Large intestine (tissue), 12 donors: ENCODE measurements around the gene NAALAD2. TPM values are rescaled to one million over a fixed set of nuclear protein-coding genes. Genes with fewer than 3 reads are reported as not detected.
"Not testable (repeated sequence)": the region's sequence is repeated elsewhere in the genome, so short reads cannot be mapped to it uniquely, and the experiment has no call there.

Source experiments
- DNase-seq, 2 donors: peaks; one replicate each; pipeline versions ENCODE4 v3.0.0 to v3.0.0-alpha.2; 2013
- H3K27ac ChIP-seq: one replicate; pipeline ENCODE4 v1.5.1; 2013; ENCODE audit warnings: low read length
- H3K27me3 ChIP-seq: 2 replicates; pipeline ENCODE4 v1.6.1; 2013; ENCODE audit warnings: low read length; ENCODE audit not compliant: control insufficient read depth, insufficient read depth
- H3K36me3 ChIP-seq: 2 replicates; pipeline ENCODE4 v1.6.1; 2013; ENCODE audit warnings: low read length; ENCODE audit not compliant: control insufficient read depth, insufficient read depth
- H3K4me1 ChIP-seq: one replicate; pipeline ENCODE4 v1.6.1; 2013; ENCODE audit warnings: low read length; ENCODE audit not compliant: control insufficient read depth, insufficient read depth
- H3K4me3 ChIP-seq: one replicate; pipeline ENCODE4 v1.5.1; 2013; ENCODE audit warnings: low read length
- H3K9me3 ChIP-seq: one replicate; pipeline ENCODE4 v1.6.1; 2013; ENCODE audit warnings: mild to moderate bottlenecking, low read depth, low read length, moderate library complexity; ENCODE audit not compliant: control insufficient read depth
- WGBS: methylation state at CpG from one replicate; pipeline ENCODE4 v1.1.5; 2013; ENCODE audit warnings: low lambda C conversion rate; ENCODE audit not compliant: insufficient coverage; 5-methylcytosine and 5-hydroxymethylcytosine counted together
- long read RNA-seq, 11 donors: transcript quantifications; one replicate each; lab custom pipeline, GENCODE V29; 2026
- polyA plus RNA-seq: library from polyadenylated mRNA; unstranded; fragments of 120-200 nt; gene quantifications from one replicate; pipeline ENCODE4 v1.2.1, GENCODE V29; 2013

Gene NAALAD2
- 5.1 TPM for polyA plus RNA-seq
- long read RNA-seq, donor 1, partial matches to known transcripts, result 0 of 2 reads
- long read RNA-seq, donor 1, other reads (novel, unspliced or antisense), result 0 of 2 reads
- long read RNA-seq, donor 2, partial matches to known transcripts, result 75 of 76 reads
- long read RNA-seq, donor 2, other reads (novel, unspliced or antisense), result 0 of 76 reads
- long read RNA-seq, donor 3, result 0 reads
- long read RNA-seq, donor 4, result 0 reads
- long read RNA-seq, donor 5, result 0 reads
- long read RNA-seq, donor 6, result 0 reads
- long read RNA-seq, donor 7, partial matches to known transcripts, result 6 of 6 reads
- long read RNA-seq, donor 7, other reads (novel, unspliced or antisense), result 0 of 6 reads
- long read RNA-seq, donor 8, result 0 reads
- long read RNA-seq, donor 9, result 0 reads
- long read RNA-seq, donor 10, result 0 reads
- long read RNA-seq, donor 11, result 0 reads

DNA sequence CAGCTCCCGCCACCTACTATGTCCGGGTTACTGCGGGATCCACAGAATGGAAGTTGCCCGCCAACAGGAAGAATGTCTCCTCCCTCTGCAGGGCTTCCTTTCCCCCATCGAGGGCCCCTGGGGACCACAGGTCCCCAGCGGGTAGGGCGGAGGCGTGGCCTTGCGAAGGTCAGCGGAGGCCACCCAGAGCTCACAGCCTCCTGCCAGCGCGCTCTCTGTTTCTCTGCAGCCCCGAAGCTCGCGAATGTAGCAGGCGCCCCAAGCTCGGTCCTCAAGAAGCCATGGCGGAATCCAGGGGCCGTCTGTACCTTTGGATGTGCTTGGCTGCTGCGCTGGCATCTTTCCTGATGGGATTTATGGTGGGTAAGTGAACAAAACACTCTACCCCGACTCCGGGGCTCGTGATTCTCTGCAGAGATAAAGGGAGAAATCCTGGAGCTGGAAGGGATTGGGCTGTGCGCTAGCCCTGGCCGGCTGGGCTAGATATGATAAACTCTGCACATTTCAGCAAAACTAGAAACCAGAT is at the start of gene NAALAD2:
Gene NAALAD2, plus strand, starts transcription at position 186 of the 526 bp plus-strand sequence. Its CDS starts 96 bp downstream, at position 282.
- H3K4me1 ChIP-seq, result no peaks in the 10 kb centered on the region
- no CpG with 5 or more reads among the region's 25 CpGs for WGBS
- H3K9me3 ChIP-seq, result no peaks in the 10 kb centered on the region
- peak; percentile 61 to 62 for DNase-seq
- no peaks in the 10 kb centered on the region for H3K36me3 ChIP-seq
- peaks cover 10% of the 10 kb centered on the region for H3K27me3 ChIP-seq
- H3K4me3 ChIP-seq, result peak within 1 kb of the TSS; percentile 48
- H3K27ac ChIP-seq, result peak within 1 kb of the TSS; percentile 14

- H3K36me3 ChIP-seq, H3K9me3 ChIP-seq, H3K27me3 ChIP-seq, DNase-seq, H3K27ac ChIP-seq, H3K4me3 ChIP-seq, H3K4me1 ChIP-seq: not testable (repeated sequence)
- WGBS, result no CpG with 5 or more reads among the region's 3 CpGs
Observed at GRCh38 chr11:90085650-90086049, 48.8 kb upstream of the NAALAD2 start, which contains the start of gene UBTFL1. Gene UBTFL1, plus strand, starts transcription at chr11:90085950. Its CDS starts 0 bp downstream, at chr11:90085950.

DNA sequence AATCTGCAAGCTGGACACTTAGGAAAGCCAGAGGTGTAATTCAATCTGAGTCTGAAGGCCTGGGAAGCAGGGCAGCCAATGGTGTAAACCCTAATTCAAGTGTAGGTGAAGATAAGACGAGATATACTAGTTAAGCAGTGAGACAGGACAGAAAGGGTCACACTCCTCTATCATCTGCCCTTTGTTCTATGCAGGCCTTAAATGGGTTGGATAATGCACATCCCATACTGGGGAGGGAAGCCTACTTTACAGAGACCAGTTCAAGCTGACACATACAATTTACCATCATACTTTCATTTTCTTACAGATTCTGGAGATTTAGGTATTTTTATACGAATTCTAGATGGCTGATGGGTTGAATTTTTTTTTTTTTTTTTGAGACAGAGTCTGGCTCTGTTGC is 45.7 kb upstream of the NAALAD2 start:
- not testable (repeated sequence) for DNase-seq, H3K9me3 ChIP-seq, H3K27ac ChIP-seq, H3K36me3 ChIP-seq, H3K4me1 ChIP-seq, H3K4me3 ChIP-seq, H3K27me3 ChIP-seq
- no CpG with 5 or more reads among the region's 2 CpGs for WGBS

DNA sequence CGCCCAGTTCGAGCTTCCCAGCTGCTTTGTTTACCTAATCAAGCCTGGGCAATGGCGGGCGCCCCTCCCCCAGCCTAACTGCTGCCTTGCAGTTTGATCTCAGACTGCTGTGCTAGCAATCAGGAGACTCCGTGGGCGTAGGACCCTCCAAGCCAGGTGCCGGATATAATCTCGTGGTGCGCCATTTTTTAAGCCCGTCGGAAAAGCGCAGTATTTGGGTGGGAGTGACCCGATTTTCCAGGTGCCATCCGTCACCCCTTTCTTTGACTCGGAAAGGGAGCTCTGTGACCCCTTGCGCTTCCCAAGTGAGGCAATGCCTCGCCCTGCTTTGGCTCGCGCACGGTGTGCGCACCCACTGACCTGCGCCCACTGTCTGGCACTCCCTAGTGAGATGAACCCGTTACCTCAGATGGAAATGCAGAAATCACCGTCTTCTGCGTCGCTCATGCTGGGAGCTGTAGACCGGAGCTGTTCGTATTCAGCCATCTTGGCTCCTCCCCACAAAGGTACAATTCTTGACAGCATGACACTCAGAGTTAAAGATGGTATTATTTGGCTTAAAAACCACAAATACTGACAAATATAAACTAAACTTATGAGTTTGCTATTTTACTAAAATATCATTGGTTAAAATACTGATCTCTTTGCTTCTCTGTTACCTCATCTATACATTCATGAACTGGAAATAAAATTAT is 39.1 kb upstream of the NAALAD2 start:
- not testable (repeated sequence) for H3K27ac ChIP-seq, H3K27me3 ChIP-seq, H3K4me3 ChIP-seq, H3K9me3 ChIP-seq, H3K36me3 ChIP-seq, H3K4me1 ChIP-seq, DNase-seq
- no CpG with 5 or more reads among the region's 28 CpGs for WGBS

DNA sequence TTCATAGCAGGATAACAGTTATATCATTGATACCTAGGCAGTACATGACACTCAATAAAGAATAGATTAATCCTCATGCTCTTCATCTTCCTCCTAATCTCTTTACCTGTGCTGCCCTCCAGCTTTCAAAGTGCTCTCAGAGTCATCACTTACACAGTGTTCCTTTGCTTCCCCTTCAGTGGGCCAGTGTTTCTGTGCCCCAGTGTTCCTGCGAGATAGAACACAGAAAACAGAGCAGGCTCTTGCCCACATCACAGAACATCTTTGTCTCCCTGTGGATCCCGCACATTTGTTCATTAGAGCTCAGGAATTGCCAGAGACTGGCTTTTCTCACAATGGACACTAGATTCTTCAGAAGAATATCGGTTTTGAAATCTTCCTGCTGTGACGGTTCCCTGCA is 36.2 kb upstream of the NAALAD2 start:
- not testable (repeated sequence) for DNase-seq, H3K4me1 ChIP-seq, H3K9me3 ChIP-seq, H3K4me3 ChIP-seq, H3K36me3 ChIP-seq, H3K27ac ChIP-seq, H3K27me3 ChIP-seq
- WGBS, result no CpG with 5 or more reads among the region's 4 CpGs

- no peak for DNase-seq
- no peaks in the 10 kb centered on the region for H3K9me3 ChIP-seq
- H3K27me3 ChIP-seq, result no peaks in the 10 kb centered on the region
- no peaks in the 10 kb centered on the region for H3K4me1 ChIP-seq
- WGBS, result 80% methylated on average over 3 of the region's 3 CpGs
- H3K4me3 ChIP-seq, result no peak overlapping the region
- H3K27ac ChIP-seq, result no peak overlapping the region
- no peaks in the 10 kb centered on the region for H3K36me3 ChIP-seq
Observed at GRCh38 chr11:90100431-90100830, 34.0 kb upstream of the NAALAD2 start.

DNA sequence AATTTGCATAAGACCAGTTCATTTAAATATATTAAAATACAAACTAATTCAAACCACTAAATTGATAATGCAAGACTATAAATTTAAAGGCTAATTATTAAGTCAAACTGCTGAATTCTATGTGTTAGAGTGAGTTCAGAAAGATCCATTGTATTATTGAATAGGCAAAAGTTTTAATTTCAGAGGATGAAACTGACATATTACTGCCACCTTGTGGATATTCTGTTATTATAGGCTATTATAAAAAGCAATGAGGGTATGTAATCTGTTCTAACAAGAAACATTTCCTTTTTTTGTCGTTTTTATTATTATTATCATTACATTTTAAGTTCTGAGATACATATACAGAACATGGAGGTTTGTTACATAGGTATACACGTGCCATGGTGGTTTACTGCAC is 20.9 kb upstream of the NAALAD2 start:
- Histone ChIP-seq H3K36me3 (no peaks in the 10 kb centered on the region), H3K4me1 (no peaks in the 10 kb centered on the region), H3K27me3 (no peaks in the 10 kb centered on the region), H3K4me3 (no peak overlapping the region), H3K9me3 (no peaks in the 10 kb centered on the region), H3K27ac (no peak overlapping the region)
- DNase-seq, result no peak
- WGBS, result no CpG with 5 or more reads among the region's 2 CpGs

GRCh38 chr11:90120191-90120590 is 14.3 kb upstream of the NAALAD2 start:
- H3K36me3 ChIP-seq, result no peaks in the 10 kb centered on the region
- H3K27me3 ChIP-seq, result no peaks in the 10 kb centered on the region
- WGBS, result no CpG with 5 or more reads among the region's 4 CpGs
- H3K4me3 ChIP-seq, result no peak overlapping the region
- no peaks in the 10 kb centered on the region for H3K9me3 ChIP-seq
- H3K4me1 ChIP-seq, result no peaks in the 10 kb centered on the region
- no peak for DNase-seq
- H3K27ac ChIP-seq, result no peak overlapping the region

DNA sequence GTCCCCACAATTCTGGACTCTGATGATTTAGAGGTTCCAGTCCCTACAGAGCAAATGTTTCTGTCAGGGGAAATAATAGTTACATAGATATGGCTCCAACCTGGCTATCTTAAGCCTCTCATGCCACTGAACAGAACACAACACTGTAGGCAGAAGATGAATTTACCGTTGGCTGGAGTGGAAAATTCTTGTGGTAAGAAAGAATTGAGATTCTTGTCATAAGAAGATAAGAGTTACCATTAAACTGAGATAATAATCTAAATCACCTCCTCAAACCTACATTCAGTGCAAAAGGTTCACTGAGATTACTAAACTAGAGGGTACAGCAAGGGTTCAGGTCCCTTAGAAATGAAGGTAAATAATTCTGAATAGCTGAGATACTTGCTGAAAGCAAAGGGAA is 10.1 kb upstream of the NAALAD2 start:
- Histone ChIP-seq H3K36me3 (no peaks in the 10 kb centered on the region), H3K4me3 (no peak overlapping the region), H3K27ac (no peak overlapping the region), H3K4me1 (no peaks in the 10 kb centered on the region), H3K27me3 (no peaks in the 10 kb centered on the region), H3K9me3 (no peaks in the 10 kb centered on the region)
- no peak for DNase-seq
- no CpG with 5 or more reads among the region's 1 CpG for WGBS

- no peak overlapping the region for H3K27ac ChIP-seq
- DNase-seq, result no peak
Observed at GRCh38 chr11:90124946-90125345, 9.5 kb upstream of the NAALAD2 start.

More at GRCh38 chr11:90124946-90125345, 9.5 kb upstream of the NAALAD2 start:
- WGBS, result 100% methylated on average over 1 of the region's 3 CpGs
- Histone ChIP-seq H3K36me3 (no peaks in the 10 kb centered on the region), H3K9me3 (no peaks in the 10 kb centered on the region), H3K4me1 (no peaks in the 10 kb centered on the region), H3K4me3 (no peak overlapping the region), H3K27me3 (no peaks in the 10 kb centered on the region)
